Activated CD8-positive, alpha-beta memory T cell treated with anti-CD3 and anti-CD28 coated beads for 48 hours (primary cell): ENCODE results near the gene MATCAP1.

Source experiments
- DNase-seq, 3 experiments: peaks; one replicate each; pipeline ENCODE4 v3.0.0-alpha.2; 2020; ENCODE audit warnings: low read depth in 2 of 3, low spot score in 2 of 3

The MATCAP1 gene

DNA sequence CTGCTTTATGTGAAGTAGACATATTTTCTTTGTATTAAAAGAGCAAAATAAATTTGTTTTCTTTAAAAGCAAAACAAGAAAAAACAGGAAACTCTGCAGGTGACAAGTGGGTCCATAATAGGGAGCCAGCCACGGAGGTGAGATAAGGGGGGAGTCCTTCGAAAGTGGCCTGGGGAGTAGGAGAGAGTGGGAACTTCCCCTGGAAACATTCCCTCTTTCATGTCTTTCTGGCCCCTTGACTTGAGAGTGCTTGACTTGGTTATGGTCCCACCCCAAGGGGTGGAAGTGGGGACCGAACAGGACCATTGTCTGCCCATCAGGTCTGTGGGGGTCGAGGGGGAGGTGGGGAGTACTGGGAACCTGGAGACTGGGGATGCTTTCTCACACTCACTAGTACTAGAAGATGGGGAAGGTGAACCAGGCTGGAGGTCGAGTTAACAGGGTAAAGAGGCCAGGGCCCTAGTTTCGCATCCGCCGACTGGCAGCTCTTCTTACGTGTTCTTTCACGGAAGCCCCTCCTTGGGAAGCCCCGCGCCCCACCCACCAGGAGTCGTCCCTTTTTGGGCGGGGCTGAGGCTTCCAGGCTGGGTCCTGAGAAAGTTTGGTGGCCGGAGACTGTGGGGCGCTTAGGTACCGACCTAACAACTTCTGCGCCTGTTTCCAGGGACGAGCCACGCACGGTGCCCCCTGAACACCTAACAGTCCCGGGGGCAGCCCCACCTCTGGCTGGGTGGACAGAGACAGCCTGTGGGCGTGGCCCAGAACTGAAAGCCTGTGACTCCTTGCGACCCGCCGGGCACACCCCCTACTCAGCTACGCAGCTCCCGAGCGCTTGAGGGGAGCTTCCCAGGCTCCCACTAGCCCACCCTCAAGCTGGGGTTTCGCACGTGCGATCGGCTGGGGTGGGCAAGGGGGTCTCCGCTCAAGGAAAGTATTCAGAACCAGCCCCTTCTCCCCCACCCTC lies 24.8 kb downstream of the MATCAP1 start:
- DNase-seq = peak; percentile 54 to 71 (median 60)

DNA sequence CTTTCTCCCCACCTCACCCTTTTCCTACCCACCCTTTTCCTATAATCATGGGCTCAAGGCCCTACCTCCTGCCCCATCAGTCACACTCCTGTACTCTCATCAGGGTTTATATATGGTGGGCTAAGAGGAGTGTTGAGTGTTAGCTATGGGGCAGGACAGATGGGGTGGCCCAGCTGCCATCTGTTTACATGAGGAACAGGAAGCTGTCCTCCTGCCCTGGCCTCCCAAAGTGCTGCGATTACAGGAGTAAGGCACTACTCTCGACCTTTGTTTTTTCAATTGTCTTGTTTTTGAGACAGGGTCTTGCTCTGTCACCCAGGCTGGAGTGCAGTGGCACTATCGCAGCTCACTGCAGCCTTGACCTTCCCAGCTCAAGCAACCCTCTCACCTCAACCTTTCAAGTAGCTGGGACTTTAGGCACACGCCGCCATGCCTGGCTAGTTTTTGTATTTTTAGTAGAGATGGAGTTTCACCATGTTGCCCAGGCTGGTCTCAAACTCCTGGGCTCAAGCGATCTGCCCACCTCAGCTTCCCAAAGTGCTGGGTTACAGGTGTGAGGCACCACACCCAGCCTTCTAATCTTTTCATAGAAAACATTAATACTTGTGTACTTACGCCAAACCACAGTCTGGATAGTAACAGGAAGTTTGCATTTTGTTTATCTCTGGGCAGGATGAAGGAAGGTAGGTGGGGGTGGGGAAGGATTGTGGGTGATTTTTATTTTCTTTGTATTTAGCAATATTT lies 25.7 kb downstream of the MATCAP1 start:
- DNase-seq = no peak

DNA sequence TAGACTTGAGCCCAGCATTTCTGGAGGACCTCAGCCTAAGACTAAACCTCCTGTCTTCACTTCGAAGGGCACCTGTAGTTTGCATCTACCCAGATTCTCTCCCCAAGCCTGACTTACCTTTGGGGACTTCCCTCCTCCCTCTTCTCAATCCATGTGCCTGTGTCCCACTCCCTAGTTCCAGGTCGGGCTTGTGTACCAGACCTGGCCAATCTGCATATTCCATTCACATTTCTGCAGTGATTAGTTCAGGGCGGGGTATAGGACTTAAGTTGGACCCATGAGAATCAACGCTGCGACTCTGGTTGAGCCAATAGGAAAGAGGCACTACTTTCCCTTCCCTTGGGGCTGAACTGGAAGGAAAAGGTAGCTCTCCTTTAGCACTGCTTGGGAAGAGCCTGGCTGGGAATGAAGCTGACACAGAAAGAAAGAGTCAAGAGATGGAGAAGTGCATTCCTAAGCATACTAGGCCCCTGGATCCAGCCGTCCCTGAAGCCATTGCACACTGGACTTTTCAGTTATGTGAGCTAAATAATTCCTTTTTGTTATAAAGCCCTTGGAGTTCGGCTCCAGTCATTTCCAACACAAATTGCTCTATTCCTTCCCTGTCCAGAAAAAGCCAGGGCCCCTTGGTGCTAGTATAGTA lies 26.5 kb downstream of the MATCAP1 start:
- DNase-seq = no peak

DNA sequence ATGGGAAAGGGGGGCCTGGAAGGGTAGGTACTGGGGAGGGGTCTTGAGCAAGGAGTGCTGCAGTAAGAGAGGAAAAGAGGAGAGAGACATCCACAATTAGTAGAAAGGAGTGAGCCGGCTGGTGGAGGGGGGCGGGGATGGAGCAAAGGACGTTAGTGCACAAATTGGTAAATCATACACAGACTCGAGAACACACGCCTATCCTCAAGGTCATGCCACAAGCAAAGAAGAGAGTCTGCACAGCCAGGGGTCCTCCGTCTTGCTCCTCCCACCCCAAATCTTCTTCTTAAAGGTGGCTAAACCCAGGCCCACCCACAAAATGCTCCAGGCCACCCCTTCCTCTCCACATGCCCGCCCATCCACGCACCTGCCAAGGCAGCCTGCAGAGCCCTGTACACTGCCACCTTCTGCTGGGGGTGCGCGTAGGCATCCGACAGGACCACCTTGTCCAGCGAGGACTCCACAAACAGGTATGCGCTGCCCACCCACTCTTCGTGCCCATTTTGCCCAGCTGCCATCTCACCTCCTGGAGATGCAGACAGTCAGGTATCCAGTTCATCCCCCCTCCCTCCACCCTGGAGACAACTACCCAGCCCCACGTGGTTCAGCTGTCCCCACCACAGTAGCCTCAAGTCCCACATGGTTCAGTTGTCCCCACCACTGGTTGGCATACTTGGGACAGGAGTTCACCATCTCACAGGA lies 27.5 kb downstream of the MATCAP1 start:
- DNase-seq = no peak

DNA sequence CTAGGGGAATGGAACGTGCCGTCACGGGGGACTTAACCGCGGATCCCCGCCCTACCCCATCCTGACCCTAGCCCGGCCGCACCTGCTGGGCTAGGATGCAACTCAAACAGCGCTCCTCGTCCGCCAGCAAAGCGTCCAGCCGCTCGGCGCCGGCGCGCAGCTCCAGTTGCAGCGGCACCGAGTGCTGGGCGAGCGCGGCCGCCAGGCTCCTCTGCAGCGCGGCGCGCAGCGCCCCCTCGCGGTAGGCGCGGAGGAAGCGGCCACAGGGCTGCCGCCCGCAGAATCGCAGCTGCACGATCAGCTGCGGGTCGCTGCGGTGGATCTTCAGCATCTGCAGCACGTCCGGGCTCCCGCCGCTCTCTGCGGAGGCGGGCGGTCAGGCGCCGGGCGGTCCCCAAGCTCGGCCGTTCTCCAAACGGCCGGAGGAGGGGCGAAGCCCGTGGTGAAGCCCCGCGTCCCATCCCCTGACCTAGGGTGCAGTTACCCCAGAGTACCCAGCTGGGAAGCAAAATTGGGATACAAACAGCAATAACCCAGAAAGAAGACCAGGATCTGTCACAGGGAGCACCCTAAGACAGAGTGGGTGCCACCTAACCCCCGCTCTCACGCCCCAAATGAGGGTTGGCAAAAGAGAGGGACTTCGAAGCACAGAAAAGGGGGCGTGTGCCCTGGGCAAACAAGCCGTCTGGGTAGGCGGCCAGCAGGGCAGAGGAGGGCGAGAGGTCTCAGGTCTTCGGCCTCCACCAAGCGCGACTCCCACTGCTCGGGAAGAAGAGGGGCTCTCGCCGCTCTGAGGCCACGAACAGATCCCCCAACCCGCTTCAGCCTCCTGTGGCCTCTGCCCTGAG lies 28.2 kb downstream of the MATCAP1 start:
- peak; percentile 54 to 70 (median 69) for DNase-seq

DNA sequence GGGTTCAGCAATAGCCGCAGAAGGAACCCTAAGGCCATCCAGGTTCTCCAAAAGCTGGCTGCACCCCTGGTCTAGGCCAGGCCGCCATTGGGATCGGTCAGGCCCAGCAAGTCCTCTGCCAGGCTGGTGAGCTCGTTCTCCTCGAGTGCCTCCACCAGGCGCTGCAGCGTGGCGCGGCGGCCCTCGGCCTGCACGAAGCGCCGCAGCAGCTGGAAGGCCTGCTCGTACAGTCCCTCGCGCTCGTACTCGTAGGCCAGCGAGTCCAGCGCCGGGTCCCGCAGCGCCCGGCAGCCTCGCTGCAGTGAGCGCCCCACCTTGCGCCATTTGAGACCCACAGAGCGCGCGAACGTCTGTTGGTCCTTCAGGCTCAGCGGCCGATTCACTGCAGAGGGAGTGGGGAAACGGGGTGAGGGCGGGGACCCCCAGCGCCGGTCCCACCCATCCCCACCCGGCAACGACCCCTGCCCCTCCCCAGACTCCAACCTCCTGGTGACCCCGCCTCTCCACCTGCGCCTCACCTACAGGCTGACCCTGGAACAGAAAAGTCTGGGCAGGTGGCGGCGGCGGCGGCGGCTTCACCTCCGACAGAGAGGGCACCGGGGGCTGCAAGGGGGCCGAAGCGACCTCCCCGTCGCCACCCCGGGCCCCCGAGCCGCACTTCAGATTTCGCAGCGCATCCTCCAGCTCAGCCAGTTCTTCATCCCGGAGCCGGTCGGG lies 29.0 kb downstream of the MATCAP1 start:
- DNase-seq = no peak

DNA sequence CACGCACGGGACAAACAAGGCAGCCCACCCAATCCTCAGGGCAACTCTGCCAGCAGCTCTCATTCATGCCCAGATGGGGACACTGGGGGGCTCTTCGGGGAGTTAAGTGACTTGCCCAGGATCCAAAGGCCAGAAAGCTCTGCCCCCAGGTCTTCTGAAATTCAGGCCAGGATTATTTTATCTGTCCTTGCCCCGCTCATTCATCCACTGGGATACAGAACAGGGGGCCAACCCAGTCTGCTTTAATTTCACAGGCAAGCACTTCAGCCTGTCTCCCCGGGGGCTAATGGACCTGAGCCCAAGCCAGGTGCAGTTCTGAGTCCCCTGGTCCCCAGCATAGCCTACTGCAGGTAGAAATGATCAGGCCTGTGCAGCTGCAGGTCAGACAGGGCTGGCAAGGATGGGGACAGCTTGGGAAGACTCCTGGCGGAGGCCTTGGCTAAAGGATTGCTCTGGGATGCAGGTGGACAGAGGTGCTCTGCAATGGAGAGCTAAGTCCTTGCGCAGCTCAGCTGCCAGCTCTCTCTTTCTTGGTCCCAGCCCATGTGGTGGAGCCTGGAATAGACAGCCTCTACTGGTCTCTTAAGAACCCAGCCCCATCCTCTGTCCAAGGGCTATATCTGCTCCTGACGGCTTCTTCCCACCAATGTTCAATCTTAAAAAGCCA lies 32.2 kb downstream of the MATCAP1 start:
- no peak for DNase-seq

DNA sequence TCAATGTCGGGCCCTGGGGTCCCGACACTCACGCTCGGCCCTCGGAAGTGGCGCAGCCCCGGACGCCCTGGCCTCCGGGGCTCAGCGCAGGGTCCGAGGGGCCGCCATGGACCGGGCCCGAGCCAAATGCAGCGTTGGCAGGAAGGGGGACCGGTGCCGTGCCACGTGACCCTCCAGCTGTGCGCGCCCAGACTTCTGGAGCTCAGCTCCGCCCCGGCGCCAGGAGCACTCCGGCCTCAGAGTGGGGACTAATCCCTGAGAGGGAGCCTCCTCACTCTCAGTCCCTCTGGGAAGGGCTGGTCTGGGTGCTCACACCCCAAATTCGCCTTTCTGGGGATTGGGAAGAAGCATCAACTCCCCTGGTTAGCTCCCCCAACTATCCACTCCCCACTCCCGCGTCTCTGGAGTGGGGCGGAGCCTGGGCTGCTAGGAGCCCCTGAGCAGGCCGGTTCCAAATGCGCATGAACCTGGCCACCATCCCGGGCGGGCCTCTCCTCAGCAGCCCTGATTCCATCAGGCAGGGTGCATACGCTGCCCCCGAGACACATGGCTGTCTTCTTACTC lies 32.8 kb downstream of the MATCAP1 start, which contains the start of gene B3GNT9:
Gene B3GNT9, minus strand, starts transcription at position 166 of the 564 bp plus-strand sequence. CDS start 513 bp downstream, outside the sequence.
- no peak for DNase-seq

DNA sequence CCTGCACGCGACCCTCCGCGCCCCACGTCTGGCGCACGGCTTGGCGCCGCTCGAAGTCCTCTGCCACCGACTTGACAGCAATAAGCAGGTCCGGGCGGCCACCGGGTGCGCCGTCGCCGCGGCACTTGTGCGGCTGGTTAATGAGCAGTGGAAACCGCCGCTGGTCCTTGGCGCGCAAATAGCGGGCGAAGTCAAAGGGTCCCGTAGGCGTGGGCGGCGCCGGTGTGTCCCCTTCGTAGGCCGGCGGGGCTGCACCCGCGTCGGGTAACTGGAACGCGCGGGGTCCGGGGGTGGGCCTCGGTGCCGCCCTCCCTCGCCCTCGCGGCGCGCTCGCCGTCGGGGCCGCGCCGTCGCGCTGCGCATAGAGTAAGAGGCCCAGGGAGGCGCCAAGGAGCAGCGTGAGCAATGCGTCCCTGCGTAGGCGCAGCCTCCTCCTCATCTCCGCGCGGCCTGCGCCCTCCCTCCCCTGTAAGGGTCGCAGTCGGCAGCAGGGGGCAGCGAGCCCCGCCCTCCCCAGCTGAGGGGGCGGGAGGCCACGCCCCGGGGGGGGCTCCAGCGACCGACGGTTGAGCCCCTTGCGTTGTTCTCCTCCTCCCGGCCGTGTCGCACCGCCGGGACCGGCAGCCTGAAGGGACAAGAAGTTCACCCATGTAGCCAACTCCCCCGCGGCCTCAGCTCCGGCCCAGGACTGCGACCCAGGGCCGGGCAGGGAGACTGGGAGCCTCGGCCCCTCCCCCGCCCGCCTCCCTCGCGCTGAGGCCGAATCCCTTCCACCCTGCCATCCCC lies 33.5 kb downstream of the MATCAP1 start:
- DNase-seq = no peak

DNA sequence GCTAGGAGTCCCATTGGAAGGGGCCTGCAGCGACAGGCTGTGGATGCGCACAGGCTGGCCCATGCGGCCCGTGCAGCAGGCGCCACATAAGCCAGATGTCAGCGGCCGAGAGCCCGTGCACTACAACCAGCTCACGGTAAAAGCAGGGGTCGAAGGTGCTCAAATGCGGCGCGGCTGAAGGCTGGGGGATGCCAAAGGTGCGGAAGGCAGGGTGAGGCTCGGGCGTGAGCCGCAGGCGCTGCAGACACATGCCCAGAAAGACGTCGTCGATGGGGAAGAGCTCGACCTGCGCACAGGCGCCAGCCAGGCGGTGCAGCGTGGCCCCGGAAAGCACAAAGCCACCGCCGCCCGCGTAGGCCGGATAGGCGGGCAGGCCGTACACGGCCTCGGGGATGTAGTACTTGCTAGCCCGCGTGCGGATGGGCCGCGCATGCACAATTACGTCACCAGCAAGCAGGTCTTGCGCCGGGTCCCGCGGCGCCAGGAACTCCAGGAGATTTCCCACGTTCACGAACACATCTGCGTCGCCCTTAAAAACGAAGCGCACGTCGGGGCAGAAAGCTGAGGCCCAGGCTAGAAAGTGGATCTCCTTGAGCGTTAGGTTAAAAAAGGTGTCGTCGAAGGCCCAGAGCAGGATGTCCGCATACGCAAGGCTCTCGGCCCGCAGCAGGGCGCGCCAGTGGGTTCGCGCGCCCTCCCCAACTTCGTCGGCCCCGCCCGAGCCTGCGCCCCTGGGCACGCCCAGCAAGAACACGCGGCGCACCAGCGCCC lies 34.3 kb downstream of the MATCAP1 start:
- no peak for DNase-seq

DNA sequence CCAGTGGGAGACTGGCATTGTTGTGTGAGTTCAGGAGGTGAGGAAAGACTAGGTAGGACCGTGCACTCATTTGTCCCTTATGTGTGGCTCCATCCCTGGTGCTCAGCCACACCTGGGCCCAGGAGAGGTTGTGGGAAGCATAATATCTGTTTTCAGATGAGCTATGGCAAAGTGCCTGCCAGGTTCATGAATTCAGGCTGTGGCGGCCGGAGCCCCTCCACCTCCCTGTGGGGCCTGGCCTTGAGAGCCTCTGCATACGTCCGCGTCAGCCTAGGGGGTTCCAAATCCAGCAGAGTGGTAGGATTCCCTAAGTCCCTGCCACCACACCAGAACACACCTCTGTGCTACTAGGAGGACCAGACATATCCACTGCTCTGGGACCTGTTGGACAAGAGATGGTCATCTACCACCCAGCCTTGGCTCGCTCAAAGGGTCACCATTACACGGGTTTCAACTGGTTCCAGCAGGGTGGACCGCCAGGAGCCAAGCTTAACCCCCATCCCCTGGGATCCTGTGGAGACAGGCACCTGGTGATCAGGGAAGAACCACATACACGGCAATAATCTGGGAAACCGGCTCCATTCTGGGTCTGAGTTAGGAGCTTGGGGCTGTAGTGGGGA lies 35.0 kb downstream of the MATCAP1 start:
- DNase-seq = no peak

DNA sequence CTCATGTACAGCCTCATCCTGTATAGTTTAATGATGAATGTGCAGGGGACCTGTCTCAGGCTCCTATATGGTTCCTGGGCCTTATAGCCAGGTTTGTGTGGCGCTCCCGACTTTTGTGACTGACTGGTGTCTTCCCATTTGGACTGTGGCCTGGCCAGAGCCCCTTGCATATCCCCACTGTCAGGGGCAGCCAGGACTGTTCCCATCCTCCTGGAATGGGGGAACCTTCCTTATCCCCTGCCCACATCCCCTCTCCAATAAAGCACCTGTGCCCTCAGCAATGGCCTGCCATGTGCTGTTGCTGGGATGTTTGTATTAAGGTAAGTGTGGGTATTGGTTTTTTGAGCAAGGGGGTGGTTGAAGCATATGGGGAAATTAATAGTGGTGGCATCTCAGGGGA lies 35.5 kb downstream of the MATCAP1 start:
- no peak for DNase-seq

DNA sequence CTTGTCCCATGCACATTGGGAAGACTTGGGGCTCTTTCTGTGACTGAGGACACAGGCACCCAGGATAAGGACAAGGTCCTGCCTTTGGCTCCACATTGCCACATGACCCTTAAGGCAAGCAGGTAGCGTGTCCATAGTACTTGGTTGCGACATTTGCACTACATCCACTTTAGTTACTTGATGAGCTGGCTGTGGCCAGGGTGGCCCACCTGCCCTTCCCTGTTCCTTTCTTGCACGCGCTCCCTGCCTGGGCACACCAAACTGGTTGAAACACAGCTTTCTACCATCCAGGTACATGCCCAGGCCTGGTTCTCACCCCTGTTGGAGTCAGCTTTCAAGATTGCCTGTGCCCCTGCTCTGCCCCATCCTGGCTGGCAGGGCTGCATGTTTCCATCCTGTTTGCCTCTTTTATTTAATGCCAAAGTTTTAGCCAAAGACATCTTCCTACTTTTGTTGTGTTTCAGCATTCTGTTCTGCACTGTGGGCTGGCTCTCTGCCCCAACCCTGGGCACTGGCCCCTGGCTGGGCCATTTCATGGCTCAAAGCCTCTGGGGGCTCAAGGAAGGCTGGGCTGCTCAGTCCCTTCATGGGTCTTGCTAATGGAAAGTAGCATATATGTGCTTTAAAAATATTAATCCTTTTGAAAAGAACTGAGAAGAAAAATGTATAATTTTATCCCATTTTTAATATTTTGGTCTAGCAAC lies 36.2 kb downstream of the MATCAP1 start:
- DNase-seq = no peak

DNA sequence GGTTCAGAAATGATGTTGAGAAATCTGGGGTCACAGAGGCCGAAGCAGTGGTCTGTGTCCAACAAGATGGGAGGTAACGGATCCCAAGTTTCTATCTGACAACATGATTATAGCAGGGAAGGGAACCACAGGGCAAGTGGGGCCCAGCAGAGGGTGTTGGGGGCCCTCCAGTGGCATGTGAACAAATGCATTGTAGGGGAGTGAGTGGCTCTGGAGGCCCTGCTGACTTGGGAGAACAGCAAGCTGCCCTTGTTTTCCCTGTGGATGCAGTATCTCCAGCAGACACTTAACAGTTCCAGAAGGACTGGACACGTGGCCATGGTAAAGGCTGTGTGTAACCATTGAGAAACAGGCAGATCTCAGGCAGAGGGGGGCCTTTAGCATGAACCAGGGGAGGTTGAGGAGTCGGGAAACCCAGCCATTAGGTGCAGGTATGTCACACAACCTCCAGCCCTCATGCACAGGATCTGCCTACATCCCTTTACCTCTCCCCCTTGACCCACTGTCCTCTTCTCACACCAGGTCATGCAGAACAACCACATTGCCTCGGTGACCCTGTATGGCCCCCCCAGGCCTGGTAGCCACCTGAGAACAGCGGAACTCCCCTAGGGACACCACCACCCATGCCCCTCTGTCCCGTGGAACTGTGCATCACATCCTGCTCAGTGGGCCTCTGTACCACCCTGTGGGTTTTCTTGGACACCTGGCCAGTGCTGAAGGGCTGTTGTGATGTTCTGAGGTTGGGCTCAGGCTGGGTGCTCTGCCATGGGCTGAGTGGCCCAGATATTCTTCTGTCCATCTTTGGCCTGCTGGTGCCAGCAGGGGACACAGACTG lies 37.0 kb downstream of the MATCAP1 start:
- no peak for DNase-seq

DNA sequence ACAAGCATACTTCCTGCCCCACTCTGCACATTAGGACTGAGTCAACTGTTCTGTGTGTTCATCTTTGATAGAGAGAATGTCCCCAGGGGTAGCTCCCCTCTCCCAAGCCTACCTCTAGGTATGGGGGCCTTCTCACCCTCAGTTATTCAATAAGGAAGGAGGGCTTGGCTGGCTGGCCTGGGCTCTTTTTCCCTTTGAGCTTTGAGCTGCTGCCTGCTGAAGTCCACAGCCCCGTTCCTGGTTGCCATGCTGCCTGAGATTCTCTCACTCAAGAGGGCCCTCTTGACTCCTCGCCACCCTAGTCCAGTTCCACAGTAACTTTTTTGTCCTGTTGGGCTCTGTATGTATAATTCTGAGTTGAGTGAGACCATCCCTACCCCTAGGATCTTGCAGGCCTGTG lies 38.0 kb downstream of the MATCAP1 start:
- DNase-seq = no peak
